Endothelial cell of umbilical vein (primary cell): ENCODE measurements around the gene ARGLU1.

ENCODE experiments used
- FOS ChIP-seq: IDR thresholded peaks from 2 replicates; pipeline ENCODE4 v1.6.1; 2011; ENCODE audit warnings: mild to moderate bottlenecking, low read length, moderate library complexity, borderline replicate concordance; ENCODE audit not compliant: insufficient read depth
- POLR2A ChIP-seq: IDR thresholded peaks from 2 replicates; pipeline ENCODE4 v1.6.1; 2012; ENCODE audit warnings: low read depth, mild to moderate bottlenecking, control low read depth, low read length
- TF ChIP-seq, protein P1 (sequence below), 2 donors: IDR thresholded peaks; 1 replicate in 1 of 2; 2 replicates in 1 of 2; pipeline ENCODE4 v1.5.1; 2011; ENCODE audit warnings: low read length in 2 of 2, mild to moderate bottlenecking in 2 of 2, moderate library complexity in 2 of 2, control low read depth in 1 of 2, inconsistent platforms in 1 of 2, low read depth in 1 of 2; ENCODE audit not compliant: insufficient read depth in 1 of 2; ENCODE audit errors: extremely low read depth in 1 of 2

DNA sequence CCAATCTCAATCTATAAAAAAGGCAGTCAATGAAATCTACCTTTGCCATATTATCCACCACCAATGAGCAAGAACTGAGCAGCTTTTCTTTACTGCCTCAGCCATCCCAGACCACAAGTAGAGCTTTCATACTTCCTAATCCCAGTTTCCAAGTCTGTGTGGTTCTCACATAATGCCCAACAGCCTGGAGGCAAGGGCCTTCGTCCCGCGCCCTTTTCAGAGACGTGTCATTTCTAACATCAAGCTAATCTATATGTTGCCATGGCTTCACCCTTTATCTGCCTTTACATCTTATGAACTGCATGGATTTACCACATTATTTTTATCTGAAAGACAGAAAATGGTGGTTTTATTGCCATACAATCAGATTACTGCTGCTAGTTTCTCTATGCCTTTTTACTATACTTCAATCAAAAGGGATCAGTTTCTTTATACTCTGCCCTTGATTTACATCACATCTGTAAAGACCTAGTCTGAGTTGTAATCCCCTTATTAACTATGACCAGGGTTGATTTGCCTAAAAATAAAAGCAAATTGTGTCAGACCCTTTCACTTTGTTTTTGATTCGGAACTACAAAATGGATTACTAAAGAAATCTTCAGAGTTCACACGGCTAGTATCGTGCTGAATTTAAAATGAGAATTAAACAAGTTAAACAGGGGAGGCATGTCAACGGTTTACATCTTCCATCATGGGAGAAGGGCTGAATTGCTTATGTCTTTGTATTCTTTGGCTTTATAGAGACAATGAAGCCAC is 38.3 kb downstream of the ARGLU1 start:
- no peak for TF ChIP-seq POLR2A
- no peak for TF ChIP-seq FOS
- TF ChIP-seq, protein P1, sequence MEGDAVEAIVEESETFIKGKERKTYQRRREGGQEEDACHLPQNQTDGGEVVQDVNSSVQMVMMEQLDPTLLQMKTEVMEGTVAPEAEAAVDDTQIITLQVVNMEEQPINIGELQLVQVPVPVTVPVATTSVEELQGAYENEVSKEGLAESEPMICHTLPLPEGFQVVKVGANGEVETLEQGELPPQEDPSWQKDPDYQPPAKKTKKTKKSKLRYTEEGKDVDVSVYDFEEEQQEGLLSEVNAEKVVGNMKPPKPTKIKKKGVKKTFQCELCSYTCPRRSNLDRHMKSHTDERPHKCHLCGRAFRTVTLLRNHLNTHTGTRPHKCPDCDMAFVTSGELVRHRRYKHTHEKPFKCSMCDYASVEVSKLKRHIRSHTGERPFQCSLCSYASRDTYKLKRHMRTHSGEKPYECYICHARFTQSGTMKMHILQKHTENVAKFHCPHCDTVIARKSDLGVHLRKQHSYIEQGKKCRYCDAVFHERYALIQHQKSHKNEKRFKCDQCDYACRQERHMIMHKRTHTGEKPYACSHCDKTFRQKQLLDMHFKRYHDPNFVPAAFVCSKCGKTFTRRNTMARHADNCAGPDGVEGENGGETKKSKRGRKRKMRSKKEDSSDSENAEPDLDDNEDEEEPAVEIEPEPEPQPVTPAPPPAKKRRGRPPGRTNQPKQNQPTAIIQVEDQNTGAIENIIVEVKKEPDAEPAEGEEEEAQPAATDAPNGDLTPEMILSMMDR (IDR thresholded peaks at IDR 0.05; ENCODE audit: extremely low read depth in 1 of 2, insufficient read depth in 1 of 2, low read depth in 1 of 2, low read length in 2 of 2) = no peak
